Breast epithelium (tissue), 3 donors: ENCODE data around the gene EIPR1.

Experiments
- POLR2A ChIP-seq: fragments of 450-650 bp; IDR thresholded peaks from one replicate; pipeline ENCODE4 v1.6.1; 2016; ENCODE audit warnings: antibody characterized with exemption, mild to moderate bottlenecking, moderate library complexity
- POLR2AphosphoS5 ChIP-seq, 3 donors: sonication (generic); formaldehyde crosslinking; IDR thresholded peaks; one replicate each; pipeline ENCODE4 v1.6.1; 2017; ENCODE audit warnings: antibody characterized with exemption in 3 of 3
- TF ChIP-seq, protein P1 (sequence below), 3 donors: fragments of 450-650 bp; IDR thresholded peaks; one replicate each; pipeline ENCODE4 v1.5.1; 2016 to 2017; ENCODE audit warnings: antibody characterized with exemption in 3 of 3, mild to moderate bottlenecking in 3 of 3, moderate library complexity in 3 of 3

DNA sequence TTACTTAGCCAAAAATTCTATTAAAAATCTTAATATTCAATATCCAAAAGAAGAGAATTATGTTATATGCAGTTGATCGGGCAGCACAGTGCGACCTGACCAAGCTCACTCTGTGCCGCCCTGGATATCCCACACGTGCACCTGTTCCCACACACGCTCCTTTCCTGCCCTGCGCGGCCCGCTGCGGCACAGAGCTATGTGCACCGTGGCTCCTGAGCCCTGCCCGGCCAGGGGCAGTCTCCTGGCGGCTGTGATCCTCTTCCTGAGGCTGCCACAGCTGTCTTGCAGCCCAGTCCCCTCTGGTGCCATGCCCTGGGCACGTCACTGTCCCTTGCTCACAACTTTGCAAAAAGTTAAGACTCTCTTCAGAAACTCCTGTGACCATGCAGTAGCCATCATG, 31.2 kb upstream of the EIPR1 start:
- no peak for TF ChIP-seq POLR2A
- TF ChIP-seq, protein P1, sequence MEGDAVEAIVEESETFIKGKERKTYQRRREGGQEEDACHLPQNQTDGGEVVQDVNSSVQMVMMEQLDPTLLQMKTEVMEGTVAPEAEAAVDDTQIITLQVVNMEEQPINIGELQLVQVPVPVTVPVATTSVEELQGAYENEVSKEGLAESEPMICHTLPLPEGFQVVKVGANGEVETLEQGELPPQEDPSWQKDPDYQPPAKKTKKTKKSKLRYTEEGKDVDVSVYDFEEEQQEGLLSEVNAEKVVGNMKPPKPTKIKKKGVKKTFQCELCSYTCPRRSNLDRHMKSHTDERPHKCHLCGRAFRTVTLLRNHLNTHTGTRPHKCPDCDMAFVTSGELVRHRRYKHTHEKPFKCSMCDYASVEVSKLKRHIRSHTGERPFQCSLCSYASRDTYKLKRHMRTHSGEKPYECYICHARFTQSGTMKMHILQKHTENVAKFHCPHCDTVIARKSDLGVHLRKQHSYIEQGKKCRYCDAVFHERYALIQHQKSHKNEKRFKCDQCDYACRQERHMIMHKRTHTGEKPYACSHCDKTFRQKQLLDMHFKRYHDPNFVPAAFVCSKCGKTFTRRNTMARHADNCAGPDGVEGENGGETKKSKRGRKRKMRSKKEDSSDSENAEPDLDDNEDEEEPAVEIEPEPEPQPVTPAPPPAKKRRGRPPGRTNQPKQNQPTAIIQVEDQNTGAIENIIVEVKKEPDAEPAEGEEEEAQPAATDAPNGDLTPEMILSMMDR (IDR thresholded peaks at IDR 0.05), result no peak
- no peak for TF ChIP-seq POLR2AphosphoS5 (IDR thresholded peaks at IDR 0.05)
